T follicular helper cell (primary cell): ENCODE measurements around the gene SDE2.
"Not testable (repeated sequence)": the region's sequence is repeated elsewhere in the genome, so short reads cannot be mapped to it uniquely, and the experiment has no call there.

Experiments
- DNase-seq: peaks from one replicate; pipeline ENCODE4 v3.0.0-alpha.2; 2020; ENCODE audit warnings: low read depth

Gene SDE2

DNA sequence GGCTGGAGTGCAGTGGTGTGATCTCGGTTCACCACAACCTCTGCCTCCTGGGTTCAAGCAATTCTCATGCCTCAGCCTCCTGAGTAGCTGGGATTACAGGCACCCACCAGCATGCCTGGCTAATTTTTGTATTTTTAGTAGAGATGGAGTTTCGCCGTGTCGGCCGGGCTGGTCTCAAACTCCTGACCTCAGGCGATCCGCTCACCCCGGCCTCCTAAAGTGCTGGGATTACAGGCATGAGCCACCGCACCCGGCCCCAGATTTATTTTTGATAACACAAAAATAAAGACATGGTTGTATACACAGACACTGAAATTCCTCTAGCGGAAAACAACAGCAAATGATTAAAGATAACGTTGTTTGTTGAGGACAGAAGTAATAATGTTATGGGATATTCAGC is 24.0 kb downstream of the SDE2 start:
- not testable (repeated sequence) for DNase-seq

DNA sequence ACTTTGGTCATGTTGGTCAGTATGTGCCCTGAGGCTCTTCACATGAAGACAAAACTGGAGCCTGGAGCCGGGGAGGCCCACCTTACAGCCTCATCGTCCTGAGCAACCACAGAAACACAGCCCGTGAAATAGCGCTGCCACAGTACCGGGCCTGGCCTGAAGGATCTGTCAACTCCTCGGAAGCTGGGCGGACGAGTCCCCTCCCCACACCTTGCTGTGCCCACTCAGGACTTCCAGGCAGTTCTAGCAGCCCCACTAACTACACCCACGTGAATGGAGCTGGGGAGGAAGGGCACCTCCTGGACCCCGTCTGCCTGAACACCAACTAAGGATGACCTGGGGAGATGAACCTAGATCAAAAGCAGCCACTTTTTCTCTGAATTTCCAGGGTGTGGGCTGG is 24.7 kb downstream of the SDE2 start:
- no peak for DNase-seq

DNA sequence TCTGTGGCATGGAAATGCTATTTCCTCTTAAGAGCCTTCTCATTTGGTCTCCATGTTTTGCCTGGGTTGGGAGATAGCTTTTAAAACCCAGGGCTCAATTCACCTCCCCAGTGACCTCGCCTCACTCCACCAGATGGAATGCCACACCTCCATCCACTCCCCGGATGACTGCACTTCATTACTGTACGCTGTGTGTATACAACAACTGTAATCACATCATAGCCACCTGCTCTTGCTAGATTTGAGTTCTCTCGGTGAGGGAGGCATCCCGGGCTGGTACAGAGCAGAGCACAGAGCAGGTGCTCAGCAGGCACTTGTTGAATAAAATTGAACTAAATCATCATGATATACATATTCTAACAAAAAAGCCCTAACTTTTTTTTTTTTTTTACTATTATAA is 26.0 kb downstream of the SDE2 start:
- DNase-seq: no peak

DNA sequence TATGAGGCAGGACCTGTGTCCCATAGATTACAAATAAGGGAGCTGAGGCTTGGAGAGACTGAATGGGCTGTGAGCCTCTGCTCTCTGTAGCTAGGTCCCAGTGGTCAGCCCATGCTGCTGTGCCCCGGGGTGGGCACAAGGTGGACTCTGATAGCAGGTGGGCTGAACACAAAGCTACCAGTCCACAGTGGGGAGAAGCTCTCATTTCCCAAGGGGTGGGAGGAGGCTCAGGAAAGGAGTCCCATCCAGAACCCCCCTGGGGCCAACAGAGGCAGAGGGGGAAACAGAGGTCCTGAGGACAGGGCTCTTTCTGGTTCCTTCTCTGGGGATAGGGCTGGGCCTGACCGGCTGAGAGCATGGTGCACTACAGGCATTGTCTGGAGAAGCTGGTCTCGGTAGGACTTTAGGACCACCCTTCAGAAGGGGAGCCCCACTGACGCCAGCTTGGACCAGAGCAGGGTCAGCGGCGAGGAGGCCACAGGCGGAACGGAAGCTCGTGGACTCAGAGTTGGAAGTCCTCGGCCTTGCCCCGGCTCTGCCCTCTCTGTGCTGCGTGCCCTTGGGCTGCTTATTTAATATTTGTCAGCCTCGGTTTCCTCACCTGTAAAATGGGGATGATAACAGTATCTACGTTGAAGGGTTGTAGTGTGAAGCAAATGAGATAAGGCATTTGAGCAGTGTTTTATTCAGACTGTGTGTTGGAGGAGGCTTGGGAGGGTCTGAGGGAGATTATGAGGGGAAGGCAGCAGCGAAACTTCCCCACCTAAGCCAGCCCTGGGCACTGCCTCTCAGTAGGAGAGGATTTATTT is 26.6 kb downstream of the SDE2 start:
- no peak for DNase-seq

DNA sequence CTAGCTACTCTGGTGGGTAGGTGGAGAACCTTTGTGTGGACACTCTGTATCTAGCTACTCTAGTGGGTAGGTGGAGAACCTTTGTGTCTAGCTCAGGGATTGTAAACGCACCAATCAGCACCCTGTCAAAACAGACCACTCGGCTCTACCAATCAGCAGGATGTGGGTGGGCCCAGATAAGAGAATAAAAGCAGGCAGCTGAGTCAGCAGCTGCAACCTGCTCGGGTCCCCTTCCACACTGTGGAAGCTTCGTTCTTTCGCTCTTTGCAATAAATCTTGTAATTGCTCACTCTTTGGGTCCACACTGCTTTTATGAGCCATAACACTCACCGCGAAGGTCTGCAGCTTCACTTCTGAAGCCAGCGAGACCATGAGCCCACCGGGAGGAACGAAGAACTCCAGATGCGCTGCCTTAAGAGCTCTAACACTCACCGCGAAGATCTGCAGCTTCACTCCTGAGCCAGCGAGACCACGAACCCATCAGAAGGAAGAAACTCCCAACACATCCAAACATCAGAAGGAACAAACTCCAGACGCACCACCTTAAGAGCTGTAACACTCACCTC is 28.5 kb downstream of the SDE2 start:
- DNase-seq: not testable (repeated sequence)

DNA sequence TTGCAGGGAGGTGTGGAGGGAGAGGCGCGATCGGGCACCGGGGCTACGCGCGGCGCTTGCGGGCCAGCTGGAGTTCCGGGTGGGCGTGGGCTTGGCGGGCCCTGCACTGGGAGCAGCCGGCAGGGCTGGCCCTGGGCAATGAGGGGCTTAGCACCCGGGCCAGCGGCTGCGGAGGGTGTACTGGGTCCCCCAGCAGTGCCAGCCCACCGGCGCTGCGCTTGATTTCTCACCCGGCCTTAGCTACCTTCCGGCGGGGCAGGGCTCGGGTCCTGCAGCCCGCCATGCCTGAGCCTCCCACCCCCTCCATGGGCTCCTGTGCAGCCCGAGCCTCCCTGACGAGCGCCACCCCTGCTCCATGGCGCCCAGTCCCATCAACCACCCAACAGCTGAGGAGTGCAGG is 29.4 kb downstream of the SDE2 start:
- DNase-seq: not testable (repeated sequence)

DNA sequence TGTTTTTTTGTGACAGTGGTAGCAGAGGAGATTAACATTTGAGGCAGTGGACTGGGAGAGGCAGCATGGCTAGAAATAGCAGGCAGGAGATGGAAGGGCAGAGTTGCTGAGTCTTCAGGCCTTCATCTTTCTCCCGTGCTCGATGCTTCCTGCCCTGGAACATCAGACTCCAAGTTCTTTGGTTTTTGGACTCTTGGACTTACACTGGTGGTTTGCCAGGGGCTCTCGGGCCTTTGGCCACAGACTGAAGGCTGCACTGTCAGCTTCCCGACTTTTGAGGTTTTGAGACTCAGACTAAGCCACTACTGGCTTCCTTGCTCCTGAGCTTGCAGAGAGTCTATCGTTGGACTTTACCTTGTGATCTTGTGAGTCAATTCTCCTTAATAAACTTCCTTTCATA is 33.9 kb downstream of the SDE2 start:
- DNase-seq: no peak

DNA sequence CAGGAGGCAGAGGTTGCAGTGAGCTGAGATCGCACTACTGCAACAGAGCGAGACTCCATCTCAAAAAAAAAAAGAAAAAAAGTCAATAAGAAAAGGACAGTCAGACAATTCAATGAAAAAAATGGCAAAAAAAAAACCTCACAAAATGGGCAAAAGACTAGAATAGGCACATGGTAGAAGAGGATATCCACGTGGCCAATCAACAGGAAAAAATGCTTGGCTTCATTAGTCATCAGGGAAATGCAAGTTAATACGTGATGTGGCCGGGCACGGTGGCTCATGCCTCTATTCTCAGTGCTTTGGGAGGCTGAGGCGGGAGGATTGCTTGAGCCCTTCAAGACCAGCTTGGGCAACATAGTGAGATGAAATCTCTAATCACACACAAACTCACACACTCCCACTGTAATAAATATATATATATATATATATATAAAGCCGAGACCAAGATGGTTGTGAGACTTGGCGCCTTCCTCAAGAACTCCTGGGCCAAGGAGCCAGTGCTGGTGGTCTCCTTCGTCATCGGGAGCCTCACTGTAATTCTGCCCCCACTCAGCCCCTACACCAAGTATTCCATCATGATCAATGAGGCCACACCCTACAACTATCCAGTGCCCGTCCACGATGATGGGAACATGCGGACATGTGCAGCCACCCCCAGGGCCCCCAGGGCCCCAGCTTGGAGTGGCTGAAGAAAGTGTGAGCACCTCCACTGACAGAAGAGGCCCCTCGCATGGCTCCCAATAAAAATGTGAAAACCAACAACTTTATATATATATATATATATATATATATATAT is 35.2 kb downstream of the SDE2 start:
- DNase-seq: no peak

DNA sequence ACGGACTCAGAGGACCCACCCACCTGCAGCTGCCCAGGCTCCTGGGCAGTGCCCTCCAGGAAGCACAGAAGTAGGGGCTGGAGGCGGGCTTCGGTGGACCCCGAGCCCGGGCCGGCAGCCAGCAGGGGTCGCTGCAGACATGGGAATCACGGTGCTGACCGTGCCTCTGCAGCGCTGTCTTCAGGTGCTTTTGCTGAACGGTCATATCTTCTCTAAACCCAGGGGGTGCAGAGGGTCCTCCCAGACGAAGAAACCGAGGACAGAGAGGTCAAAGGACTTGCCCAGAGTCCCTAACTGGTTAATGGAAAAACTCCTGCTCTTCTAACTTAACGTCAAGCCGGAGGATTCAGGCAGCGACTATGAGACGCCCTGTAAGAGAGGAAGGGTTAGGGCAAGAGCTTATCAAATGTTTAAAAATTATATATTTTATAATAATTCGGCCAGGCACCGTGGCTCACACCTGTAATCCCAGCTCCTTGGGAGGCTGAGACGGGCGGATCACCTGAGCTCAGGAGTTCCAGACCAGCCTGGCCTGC is 36.6 kb downstream of the SDE2 start:
- DNase-seq: peak; percentile 31

DNA sequence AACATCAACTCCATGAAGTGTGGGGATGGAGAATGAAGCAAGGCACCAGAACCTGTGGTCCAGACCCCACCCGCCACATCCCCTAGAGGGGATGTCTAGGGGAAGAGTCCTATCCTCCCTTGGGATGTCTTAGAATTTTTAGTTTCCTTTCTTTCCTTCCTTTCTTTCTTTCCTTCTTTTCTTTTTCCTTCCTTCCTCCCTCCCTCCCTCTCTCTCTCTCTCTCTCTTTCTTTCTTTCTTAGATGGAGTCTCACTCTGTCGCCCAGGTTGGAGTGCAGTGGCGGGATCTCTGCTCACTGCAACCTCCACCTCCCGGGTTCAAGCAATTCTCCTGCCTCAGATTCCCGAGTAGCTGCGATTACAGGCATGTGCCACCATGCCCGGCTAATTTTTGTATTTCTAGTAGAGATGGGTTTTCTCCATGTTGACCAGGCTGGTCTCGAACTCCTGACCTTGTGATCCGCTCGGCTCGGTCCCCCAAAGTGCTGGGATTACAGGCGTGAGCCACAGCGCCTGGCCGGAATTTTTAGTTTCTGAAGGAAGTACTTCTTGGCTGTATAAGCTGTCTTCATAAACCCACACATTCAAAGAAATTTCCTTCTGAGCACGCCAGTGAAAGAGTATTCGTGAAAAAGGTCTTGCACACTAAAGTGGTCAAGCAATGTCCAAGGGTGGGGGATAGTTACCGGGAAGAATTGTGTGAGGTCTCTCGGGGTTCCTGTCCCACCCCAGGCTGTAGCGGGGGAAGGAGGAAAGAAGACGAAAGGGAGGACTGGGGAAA is 37.3 kb downstream of the SDE2 start:
- DNase-seq: no peak

DNA sequence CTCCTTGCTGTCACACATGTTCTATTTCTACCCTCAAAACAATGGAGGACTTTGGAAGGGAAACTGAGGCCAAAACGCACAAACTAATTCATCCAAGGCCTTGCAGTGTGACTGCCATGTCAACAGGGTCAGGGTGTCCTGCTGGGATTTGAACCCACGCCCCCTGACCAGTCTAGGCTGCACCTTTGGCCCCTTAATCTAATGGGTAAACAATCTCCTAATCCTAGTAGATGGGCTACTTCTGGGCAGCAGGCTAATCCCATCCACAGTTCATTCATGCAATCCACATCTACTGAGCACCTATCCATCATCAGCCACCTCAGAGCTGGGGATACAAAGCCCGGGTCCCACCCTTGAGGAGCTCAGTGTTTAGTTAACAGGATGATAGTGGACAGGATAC is 41.1 kb downstream of the SDE2 start:
- no peak for DNase-seq

DNA sequence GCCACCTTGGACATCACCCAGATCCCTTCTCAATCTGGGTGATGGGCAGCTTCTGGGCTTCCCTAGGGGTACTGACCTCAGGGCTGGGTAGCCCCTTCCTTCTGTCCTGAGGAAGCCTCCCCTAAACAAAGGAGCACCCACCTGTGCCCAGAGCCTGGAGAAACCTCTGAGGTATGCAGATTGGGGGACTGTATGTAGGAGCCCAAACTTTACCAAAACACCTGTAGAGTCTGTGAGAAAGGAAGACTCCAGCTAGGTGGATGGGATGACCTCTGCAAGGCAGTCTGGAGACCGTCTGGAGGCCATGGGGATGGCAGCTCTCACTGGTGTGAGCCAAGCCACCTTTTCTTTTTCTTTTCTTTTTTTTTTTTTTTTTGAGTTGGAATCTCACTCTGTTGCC is 44.4 kb downstream of the SDE2 start:
- no peak for DNase-seq

DNA sequence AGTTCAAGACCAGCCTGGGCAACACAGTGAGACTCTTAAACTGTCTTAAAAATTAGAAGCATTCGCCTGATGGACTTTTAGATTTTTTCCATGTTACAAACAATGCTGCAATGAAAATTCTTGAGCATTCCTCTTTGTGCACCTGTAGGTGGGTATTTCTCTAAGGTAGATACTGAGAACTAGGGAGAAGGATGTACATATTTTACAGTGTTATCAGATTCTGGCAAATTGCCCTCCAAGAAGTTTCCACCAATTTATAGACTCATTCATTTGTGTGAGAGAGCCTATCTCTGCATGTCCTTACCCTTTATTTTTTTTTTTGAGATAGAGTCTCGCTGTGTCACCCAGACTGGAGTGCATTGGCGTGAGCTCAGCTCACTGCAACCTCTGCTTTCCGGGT is 45.8 kb downstream of the SDE2 start:
- DNase-seq: no peak

DNA sequence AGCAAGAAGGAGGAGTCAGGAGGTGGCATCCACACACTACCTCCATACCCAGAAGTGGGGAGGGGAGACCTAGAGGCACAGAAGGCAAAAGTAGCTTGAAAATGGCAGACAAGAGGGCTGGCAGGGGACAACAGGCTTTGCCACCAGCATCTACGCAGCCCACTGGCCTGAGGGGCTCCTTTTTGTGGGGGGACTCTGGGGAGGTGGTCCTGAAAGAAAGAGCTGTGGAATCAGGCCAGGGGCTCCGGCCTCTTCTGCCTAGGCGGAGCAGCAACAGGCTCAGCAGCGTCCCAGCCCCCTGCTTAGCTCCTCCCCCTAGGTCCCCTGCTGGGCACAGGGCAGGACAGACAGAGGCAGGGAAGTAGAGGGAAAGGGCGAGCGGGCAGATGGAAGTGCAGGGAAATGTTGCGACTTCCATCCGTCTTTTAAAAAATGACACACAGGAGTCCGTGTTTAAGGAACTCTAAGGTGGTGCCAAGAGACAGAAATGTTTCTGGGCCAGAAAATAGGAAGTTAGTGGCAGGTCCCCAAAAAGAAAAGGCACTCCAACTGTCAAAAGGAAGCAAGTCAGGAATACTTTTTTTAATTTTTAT is 48.1 kb downstream of the SDE2 start:
- DNase-seq: no peak

DNA sequence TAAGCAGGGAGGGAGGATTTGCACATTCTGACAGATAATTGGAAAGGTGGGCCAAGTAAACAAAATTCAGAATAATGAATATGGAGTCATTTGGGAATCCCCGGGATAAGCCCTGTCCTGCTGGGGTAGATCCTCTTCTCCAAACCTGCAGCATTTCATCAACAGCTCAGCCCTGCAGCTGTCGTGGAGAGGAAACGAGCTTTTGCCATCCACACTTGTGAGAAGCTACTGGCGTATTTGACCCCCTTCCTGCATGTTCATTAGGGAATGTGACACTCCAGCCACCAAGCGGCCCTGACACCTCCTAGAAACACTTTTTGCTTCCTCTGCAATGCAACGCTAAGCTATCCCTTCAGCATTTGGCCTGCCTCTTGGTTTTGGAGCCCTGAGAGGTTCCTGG is 50.1 kb downstream of the SDE2 start:
- no peak for DNase-seq

DNA sequence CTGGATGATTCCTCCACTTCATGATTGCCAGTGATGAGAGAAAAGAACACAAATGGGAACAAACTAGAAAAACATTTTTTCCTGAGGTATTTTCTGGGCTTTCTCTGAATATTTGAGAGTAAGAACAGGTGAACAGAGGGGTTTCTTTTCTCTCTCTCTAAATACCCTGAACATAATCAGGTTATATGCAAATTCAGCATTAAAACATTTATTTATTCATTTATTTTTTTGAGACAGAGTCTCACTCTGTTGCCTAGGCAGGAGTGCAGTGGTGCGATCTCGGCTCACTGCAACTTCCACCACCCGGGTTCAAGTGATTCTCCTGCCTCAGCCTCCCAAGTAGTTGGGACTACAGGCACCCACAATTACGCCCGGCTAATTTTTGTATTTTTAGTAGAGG is 52.3 kb downstream of the SDE2 start:
- no peak for DNase-seq

DNA sequence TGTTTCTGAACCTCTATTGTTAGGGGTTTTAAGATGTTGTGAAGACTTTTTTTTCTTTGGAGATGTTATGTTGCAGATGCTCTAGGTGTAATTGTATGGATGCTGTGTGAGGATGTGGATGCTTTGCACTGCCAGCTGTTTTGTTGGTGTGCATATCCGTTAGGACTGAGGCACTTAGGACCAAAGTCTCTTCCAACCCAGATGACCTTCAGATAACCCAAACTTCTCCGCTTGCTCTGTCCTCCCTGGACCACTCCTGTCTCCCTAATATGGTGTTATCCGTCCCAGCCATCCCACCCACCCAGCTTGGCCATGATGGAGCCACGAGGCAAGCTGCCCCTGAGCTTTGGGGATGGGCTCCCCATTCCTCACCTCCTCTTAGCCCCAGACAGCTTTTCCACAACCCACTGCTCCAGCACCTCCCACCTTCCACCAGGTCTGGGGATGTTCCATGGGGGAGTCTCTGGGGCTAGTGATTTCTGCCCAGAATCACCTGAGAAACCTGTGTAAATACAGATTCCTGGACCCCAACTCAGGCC is 53.0 kb downstream of the SDE2 start:
- no peak for DNase-seq

DNA sequence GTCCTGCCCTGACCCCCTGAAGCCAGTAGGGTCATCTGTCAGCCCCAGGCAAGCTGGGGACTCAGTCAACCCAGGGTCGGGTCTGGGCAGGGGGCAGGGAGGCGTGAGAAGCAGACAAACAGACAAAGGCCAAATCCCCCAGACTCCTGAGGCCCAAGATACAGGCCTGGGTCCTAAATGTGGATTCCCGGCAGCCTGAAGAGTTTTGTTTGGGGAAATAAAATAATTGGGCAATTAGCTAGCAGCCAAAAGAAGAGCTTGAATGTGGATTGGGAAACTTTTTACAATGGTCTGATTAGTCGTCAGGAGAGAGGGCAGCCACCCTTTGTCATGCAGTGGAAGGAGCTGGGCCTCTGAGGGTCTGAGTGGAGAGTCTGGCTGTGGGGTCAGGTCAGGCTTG is 53.6 kb downstream of the SDE2 start:
- DNase-seq: no peak

DNA sequence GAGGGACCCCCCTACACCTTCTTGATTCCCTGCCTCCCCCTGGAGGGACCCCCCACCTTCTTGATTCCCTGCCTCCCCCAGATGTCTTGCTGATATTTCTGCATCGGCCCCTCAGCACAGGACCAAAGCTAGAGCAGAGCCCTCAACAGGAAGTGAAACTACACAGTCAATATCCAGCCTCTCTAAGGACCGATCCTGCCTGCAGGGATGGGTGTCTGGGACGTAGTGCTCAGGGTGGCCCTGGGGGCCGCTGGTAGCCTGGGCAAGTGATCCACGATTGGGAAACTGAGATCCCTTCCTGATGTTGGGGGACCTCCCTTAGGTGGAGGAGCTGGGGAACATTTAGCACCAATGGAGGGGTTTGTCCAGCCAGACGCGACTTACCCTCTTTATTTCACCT is 54.2 kb downstream of the SDE2 start:
- no peak for DNase-seq

DNA sequence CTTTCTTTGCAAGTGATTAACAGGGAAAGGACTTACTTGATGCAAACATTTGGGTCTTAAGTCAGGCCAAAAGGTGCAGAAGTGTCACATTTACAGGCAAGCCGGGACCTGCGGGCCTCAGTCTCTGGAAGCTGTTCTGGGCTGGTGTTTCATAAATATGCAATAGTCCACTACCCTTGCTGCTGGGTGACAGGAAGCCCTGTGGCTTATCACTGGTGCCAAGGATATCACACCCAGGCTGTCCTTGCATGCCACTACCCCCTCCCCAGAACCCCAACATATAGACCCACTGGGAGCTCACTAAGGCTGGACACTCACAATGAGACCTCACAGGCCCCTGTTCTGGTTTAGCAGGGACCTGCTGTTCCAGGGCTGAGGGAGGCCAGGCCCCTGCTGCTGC is 54.8 kb downstream of the SDE2 start:
- DNase-seq: no peak

DNA sequence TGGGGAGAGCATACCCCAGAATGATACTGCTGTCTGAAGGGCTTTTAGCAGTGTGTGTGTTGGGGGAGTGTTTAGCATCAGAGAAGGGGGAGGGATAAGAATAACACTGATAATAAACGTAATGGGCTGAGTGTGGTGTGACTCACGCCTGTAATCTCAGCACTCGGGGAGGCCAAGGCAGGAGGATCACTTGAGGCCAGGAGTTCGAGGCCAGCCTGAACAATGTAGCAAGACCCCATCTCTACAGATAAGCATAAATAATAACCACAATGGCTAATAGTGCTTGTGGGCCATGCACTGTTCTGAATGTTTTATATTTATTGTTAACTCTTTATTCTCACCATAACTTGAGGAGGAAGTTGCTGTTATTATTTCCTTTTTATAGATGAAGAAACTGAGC is 55.6 kb downstream of the SDE2 start:
- no peak for DNase-seq
